ENCODE data around the gene TPM1. TPM values are rescaled to one million over a fixed set of nuclear protein-coding genes. Genes with fewer than 3 reads are reported as not detected.

TPM1 gene
- total and polyA plus RNA-seq, 9 of the 15 experiments (the other 6 are each of a cell fraction or from before 2014, with no cell fraction given), result 8.1 to 53.9 (median 43.1) TPM

- 0% methylated on average over 4 of the region's 4 CpGs for WGBS (ENCODE audit: insufficient coverage, low coverage, missing lambda C conversion rate)
- peaks cover 23 to 27% of the 10 kb centered on the region in 2 experiments for H3K27me3 ChIP-seq (ENCODE audit: control insufficient read depth in 2 of 2, insufficient read depth in 2 of 2, low read length in 2 of 2)
- no peaks in the 10 kb centered on the region for H3K9me3 ChIP-seq (replicated peaks; ENCODE audit: control insufficient read depth, insufficient read depth, low read depth, low read length)
- ATAC-seq (no peak), DNase-seq (ENCODE audit: extremely low read depth in 1 of 4, low spot score in 3 of 4) (no peak), FAIRE-seq (no peak)
- ChIA-PET POLR2A (no interaction called here), CTCF (ENCODE audit: low intra/inter-chr PET ratio) (no interaction called here)
- H3K9ac ChIP-seq (ENCODE audit: insufficient read depth in 1 of 2, low read depth in 2 of 2, low read length in 2 of 2), result no peak overlapping the region
- H3K36me3 ChIP-seq (ENCODE audit: control insufficient read depth, insufficient read depth, low read length), result no peaks in the 10 kb centered on the region
- H3K9me1 ChIP-seq (ENCODE audit: control insufficient read depth, insufficient read depth, low read length), result no peaks in the 10 kb centered on the region
- in situ Hi-C loops (cut with MboI), result no loop called here
- H3K4me3 ChIP-seq, result no peak overlapping the region
- H3K4me2 ChIP-seq (ENCODE audit: insufficient read depth, low read length), result no peak overlapping the region
- TF ChIP-seq ZNF512 (tag; IDR thresholded peaks at IDR 0.05) (no peak), ZNF740 (CRISPR knock-in tag; IDR thresholded peaks at IDR 0.05) (no peak), ZNF740 (tag; IDR thresholded peaks at IDR 0.05) (no peak), NFIX (CRISPR knock-in tag; IDR thresholded peaks at IDR 0.05; ENCODE audit: low read depth) (no peak), ZNF778 (CRISPR knock-in tag; IDR thresholded peaks at IDR 0.05) (no peak), FOXA3 (CRISPR knock-in tag; conservative IDR thresholded peaks at IDR 0.05 in 1 of 2, IDR thresholded peaks at IDR 0.05 in 1 of 2) (no peak), ARNT (IDR thresholded peaks at IDR 0.05) (no peak), IRF2 (CRISPR knock-in tag; IDR thresholded peaks at IDR 0.05) (no peak), ZNF232 (CRISPR knock-in tag; IDR thresholded peaks at IDR 0.05) (no peak), ZNF212 (CRISPR knock-in tag; IDR thresholded peaks at IDR 0.05) (no peak)
- no TSS peak for BruUV-seq (replicated peaks)
- H3K4me1 ChIP-seq (replicated peaks in 1 of 2; ENCODE audit: control insufficient read depth in 2 of 2, insufficient read depth in 2 of 2, low read length in 2 of 2), result no peaks in the 10 kb centered on the region
- H4K20me1 ChIP-seq (replicated peaks; ENCODE audit: control insufficient read depth, insufficient read depth, low read length), result no peaks in the 10 kb centered on the region
- no peak overlapping the region for H2AFZ ChIP-seq (ENCODE audit: low read depth, low read length)
- intact Hi-C loops (cut with micrococcal nuclease), result no loop called here
- H3K27ac ChIP-seq (ENCODE audit: extremely low read depth, low read depth, low read length), result no peak overlapping the region
- no peaks in the 10 kb centered on the region for H3K79me2 ChIP-seq (ENCODE audit: control insufficient read depth, insufficient read depth, low read length)
These were observed 48.1 kb upstream of the TPM1 start for GRCh38 chr15:62994439-62994838.
